GM18505 (cell line): Measurements from ENCODE around the gene ALDH8A1.
"Not testable (repeated sequence)": the region's sequence is repeated elsewhere in the genome, so short reads cannot be mapped to it uniquely, and the experiment has no call there.

Experiments
- ATAC-seq: cut with Tn5 transposase; IDR thresholded peaks from one replicate; pipeline ENCODE4 v1.9.1; 2021; ENCODE audit not compliant: unreplicated experiment
- POLR2A ChIP-seq: IDR thresholded peaks from 4 replicates; pipeline ENCODE4 v1.6.1; 2011; ENCODE audit warnings: borderline replicate concordance; ENCODE audit not compliant: insufficient read depth, insufficient read length; ENCODE audit errors: extremely low read depth

ALDH8A1 gene

GRCh38 chr6:134910593-134910935 lies 39.3 kb downstream of the ALDH8A1 start:
- ATAC-seq: no peak
- no peak for TF ChIP-seq POLR2A

- TF ChIP-seq POLR2A: no peak
These were observed 40.0 kb downstream of the ALDH8A1 start for GRCh38 chr6:134909701-134910592.

DNA sequence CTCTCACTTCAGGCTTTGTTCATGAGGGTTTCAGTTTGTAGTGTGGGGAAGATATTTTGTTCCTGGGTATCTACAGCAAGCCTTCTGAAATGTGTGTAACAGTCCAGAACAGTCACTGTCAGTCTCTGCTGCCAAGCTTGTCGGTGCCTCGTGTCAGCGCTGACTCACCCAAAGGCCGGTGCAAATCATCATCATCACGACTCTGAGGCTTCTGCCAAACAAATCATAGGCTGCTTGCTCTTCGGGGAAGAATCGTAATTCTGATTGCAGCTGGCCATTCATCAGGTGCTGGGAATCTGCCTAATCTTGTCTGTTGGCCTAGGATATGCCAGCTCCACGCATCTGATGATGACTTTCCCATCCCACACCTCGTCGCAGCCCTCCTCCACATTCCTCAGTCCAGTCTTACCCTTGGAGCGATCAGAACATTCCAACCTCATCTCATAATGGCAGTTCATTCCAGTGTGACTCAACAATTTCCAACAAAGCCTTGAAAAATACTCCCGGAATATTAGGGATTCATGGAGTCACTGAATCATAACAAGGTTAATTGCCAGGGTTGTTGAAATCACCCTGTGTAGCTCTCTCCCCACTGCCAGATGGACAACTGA lies 40.9 kb downstream of the ALDH8A1 start:
- TF ChIP-seq POLR2A: no peak
- no peak for ATAC-seq

More at GRCh38 chr6:134909701-134910592, 40.0 kb downstream of the ALDH8A1 start:
- no peak for ATAC-seq

- not testable (repeated sequence) for ATAC-seq
These were observed 45.2 kb downstream of the ALDH8A1 start for GRCh38 chr6:134904731-134905130.

DNA sequence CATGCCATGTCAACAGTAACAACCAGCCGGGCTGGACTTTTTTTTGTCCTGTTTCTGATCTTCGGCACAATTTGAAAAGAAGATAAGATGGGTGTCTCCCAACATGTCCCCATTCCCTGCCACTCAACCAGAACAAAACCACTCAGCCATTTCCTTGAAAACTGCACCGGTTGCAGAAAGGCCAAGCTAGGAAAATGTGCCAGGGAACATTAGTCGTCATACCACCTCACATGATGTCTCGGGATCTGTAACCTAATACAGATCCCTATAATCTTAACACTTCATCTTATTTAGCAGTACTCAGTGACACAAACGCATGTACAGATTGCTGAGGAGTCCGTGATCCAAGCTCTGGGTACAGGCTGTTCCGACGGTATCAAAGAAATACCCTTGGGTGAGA lies 46.5 kb downstream of the ALDH8A1 start:
- no peak for TF ChIP-seq POLR2A
- no peak for ATAC-seq

- no peak for ATAC-seq
- no peak for TF ChIP-seq POLR2A
These were observed 47.0 kb downstream of the ALDH8A1 start for GRCh38 chr6:134902936-134903335.

DNA sequence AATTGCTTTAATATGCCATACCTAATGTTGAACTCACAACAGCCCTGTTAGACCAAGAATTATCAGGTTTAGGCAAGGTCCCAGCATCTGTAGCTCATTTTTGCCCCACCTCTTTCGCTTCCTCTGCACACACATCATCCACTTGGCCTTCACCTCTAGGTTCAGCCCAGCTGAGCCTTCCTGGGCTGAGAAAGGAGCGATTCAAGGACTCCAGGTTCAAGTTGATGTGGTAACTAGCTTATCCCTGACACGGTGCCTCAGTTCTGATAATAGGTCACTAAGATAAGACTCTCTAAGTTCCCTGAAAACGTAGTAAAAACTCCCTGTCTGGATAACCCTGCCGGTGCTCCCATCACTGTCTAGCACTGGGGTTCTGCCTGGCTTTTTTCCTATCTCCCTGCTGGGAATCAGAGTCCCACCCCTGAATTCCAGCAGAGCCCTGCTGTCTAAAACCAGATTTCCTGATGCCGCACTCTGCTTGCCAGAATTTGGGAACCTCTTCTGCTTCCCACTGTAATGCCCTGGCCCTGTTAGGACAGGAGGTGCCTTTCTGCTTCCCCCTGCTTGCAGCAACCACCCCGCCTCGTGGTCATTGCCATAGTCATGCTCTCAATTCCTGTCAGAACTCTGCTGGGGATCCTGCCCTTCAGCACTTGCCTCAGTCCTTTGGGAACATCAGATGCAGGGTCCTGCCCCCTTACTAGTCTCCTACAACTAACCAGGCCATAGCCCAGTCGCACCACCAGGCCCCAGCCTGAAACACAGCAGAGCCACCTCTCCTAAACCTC lies 47.6 kb downstream of the ALDH8A1 start:
- ATAC-seq: no peak
- TF ChIP-seq POLR2A: no peak

GRCh38 chr6:134898575-134898974 lies 51.3 kb downstream of the ALDH8A1 start:
- no peak for ATAC-seq
- no peak for TF ChIP-seq POLR2A

DNA sequence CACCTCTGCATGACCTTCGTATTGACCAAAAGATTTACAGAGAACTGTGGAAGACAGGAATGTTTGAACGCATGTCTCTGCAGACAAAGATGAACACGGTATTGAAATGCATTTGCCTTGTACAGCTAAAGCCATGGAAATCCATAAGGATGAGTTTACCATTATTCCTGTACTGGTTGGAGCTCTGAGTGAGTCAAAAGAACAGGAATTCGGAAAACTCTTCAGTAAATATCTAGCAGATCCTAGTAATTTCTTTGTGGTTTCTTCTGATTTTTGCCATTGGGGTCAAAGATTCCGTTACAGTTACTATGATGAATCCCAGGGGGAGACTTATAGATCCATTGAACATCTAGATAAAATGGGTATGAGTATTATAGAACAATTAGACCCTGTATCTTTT lies 51.7 kb downstream of the ALDH8A1 start:
- not testable (repeated sequence) for ATAC-seq

- no peak for ATAC-seq
- TF ChIP-seq POLR2A: no peak
These were observed 53.0 kb downstream of the ALDH8A1 start for GRCh38 chr6:134896910-134897309.

GRCh38 chr6:134894800-134895199 lies 55.1 kb downstream of the ALDH8A1 start:
- no peak for TF ChIP-seq POLR2A
- no peak for ATAC-seq

- TF ChIP-seq POLR2A: no peak
- no peak for ATAC-seq
These were observed 57.5 kb downstream of the ALDH8A1 start for GRCh38 chr6:134892362-134892761.

GRCh38 chr6:134891633-134892032 lies 58.3 kb downstream of the ALDH8A1 start:
- no peak for ATAC-seq
- TF ChIP-seq POLR2A: no peak

DNA sequence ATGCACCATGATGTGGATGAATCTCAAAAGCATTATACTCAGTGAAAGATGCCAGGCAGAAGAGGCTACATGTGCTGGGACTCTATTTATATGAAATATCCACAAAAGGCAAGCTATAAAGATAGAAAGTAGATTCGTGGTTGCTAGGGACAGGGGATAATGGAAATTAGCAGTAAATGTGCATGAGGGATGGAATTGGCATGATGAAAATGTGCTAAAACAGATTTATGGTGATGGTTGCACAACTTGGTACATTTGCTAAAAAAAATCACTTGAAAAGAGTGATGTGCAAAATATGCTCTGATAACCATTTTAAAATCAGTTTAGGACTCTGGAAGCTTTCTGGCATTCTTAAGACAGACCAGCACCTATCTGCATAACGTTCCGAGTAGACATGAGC lies 61.6 kb downstream of the ALDH8A1 start:
- ATAC-seq: no peak
- TF ChIP-seq POLR2A: no peak

- ATAC-seq: no peak
- no peak for TF ChIP-seq POLR2A
These were observed 65.1 kb downstream of the ALDH8A1 start for GRCh38 chr6:134884752-134885151.
